GM23338 (cell line): ENCODE results near the gene CGREF1. TPM values are rescaled to one million over a fixed set of nuclear protein-coding genes. Genes with fewer than 3 reads are reported as not detected.

ENCODE experiments used
- ATAC-seq: fragments of 200-7000 bp; cut with Tn5 transposase; 3 replicates; pipeline ENCODE4 v1.9.1; 2020
- DNase-seq: peaks from one replicate; pipeline ENCODE4 v3.0.0-alpha.2; 2015; ENCODE audit warnings: low spot score
- H2AFZ ChIP-seq: fragments of 200-600 bp; sonication (generic); 2 replicates; pipeline ENCODE4 v1.8.0; 2016; ENCODE audit warnings: antibody characterized with exemption, mild to moderate bottlenecking, moderate library complexity
- H3F3A ChIP-seq: fragments of 200-600 bp; sonication (generic); replicated peaks from 2 replicates; pipeline ENCODE4 v1.8.0; 2017; ENCODE audit warnings: antibody characterized with exemption, mixed run types, low read depth
- H3K27ac ChIP-seq: fragments of 200-600 bp; sonication (generic); 2 replicates; pipeline ENCODE4 v1.6.1; 2016; ENCODE audit warnings: low read depth
- H3K27me3 ChIP-seq: fragments of 200-600 bp; sonication (generic); 2 replicates; pipeline ENCODE4 v1.8.0; 2016; ENCODE audit warnings: mild to moderate bottlenecking, mixed run types, moderate library complexity; ENCODE audit not compliant: insufficient read depth
- H3K36me3 ChIP-seq: fragments of 200-600 bp; sonication (generic); 2 replicates; pipeline ENCODE4 v1.8.0; 2016; ENCODE audit warnings: mild to moderate bottlenecking; ENCODE audit not compliant: insufficient read depth
- H3K4me1 ChIP-seq: fragments of 200-600 bp; sonication (generic); 2 replicates; pipeline ENCODE4 v1.8.0; 2016; ENCODE audit warnings: mild to moderate bottlenecking, moderate library complexity; ENCODE audit not compliant: insufficient read depth
- H3K4me2 ChIP-seq: fragments of 200-600 bp; sonication (generic); 2 replicates; pipeline ENCODE4 v1.7.1; 2017; ENCODE audit warnings: mixed run types
- H3K4me3 ChIP-seq: fragments of 200-600 bp; sonication (generic); 2 replicates; pipeline ENCODE4 v1.6.1; 2016; ENCODE audit warnings: mixed run types
- H3K79me2 ChIP-seq: fragments of 200-600 bp; sonication (generic); replicated peaks from 2 replicates; pipeline ENCODE4 v1.8.0; 2017; ENCODE audit warnings: mild to moderate bottlenecking; ENCODE audit not compliant: insufficient read depth
- H3K9me2 ChIP-seq: fragments of 200-600 bp; sonication (generic); 2 replicates; pipeline ENCODE4 v1.8.0; 2017; ENCODE audit not compliant: insufficient read depth
- H4K20me1 ChIP-seq: fragments of 200-600 bp; sonication (generic); replicated peaks from 2 replicates; pipeline ENCODE4 v1.8.0; 2017; ENCODE audit warnings: mild to moderate bottlenecking; ENCODE audit not compliant: insufficient read depth
- H3K27ac Mint-ChIP-seq: 2 replicates; pipeline ENCODE4 v1.8.0; 2020; ENCODE audit warnings: inconsistent platforms, mild to moderate bottlenecking, moderate library complexity, mixed read lengths
- H3K27me3 Mint-ChIP-seq: 3 replicates; pipeline ENCODE4 v1.8.0; 2022; ENCODE audit warnings: low read depth, mild to moderate bottlenecking, moderate library complexity, mixed read lengths, inconsistent platforms; ENCODE audit not compliant: insufficient read depth, poor library complexity
- H3K36me3 Mint-ChIP-seq: 3 replicates; pipeline ENCODE4 v1.8.0; 2021; ENCODE audit warnings: low read depth, mild to moderate bottlenecking, inconsistent platforms, moderate library complexity, mixed read lengths
- H3K4me1 Mint-ChIP-seq: 3 replicates; pipeline ENCODE4 v1.8.0; 2020; ENCODE audit warnings: mild to moderate bottlenecking, inconsistent platforms, mixed read lengths
- H3K4me3 Mint-ChIP-seq: 3 replicates; pipeline ENCODE4 v1.8.0; 2021; ENCODE audit warnings: moderate library complexity, mild to moderate bottlenecking, inconsistent platforms, mixed read lengths
- H3K9me3 Mint-ChIP-seq: 3 replicates; pipeline ENCODE4 v1.8.0; 2020; ENCODE audit warnings: moderate library complexity, mild to moderate bottlenecking, inconsistent platforms, mixed read lengths
- CREB1 ChIP-seq: fragments of 250-450 bp; sonication (Bioruptor Pico); IDR thresholded peaks from 2 replicates; pipeline ENCODE4 v1.5.0; 2020; ENCODE audit warnings: low read depth, mild to moderate bottlenecking, moderate library complexity
- ETS1 ChIP-seq: IDR thresholded peaks from 2 replicates; pipeline ENCODE4 v1.6.1; 2016; ENCODE audit warnings: antibody characterized with exemption
- EZH2 ChIP-seq: fragments of 200-600 bp; sonication (generic); IDR thresholded peaks from one replicate; pipeline ENCODE4 v1.8.0; 2017; ENCODE audit warnings: antibody characterized with exemption, mild to moderate bottlenecking, low read depth; ENCODE audit not compliant: unreplicated experiment
- JUNB ChIP-seq: IDR thresholded peaks from one replicate; pipeline ENCODE4 v1.6.1; 2016; ENCODE audit warnings: antibody characterized with exemption; ENCODE audit not compliant: unreplicated experiment
- NANOG ChIP-seq: IDR thresholded peaks from 2 replicates; pipeline ENCODE4 v1.6.1; 2016; ENCODE audit warnings: antibody characterized with exemption, borderline replicate concordance
- POLR2AphosphoS5 ChIP-seq: IDR thresholded peaks from 2 replicates; pipeline ENCODE4 v1.6.1; 2016; ENCODE audit warnings: antibody characterized with exemption, low read depth
- REST ChIP-seq: IDR thresholded peaks from one replicate; pipeline ENCODE4 v1.6.1; 2018; ENCODE audit warnings: antibody characterized with exemption; ENCODE audit not compliant: unreplicated experiment
- STAT1 ChIP-seq: IDR thresholded peaks from one replicate; pipeline ENCODE4 v1.6.1; 2016; ENCODE audit warnings: antibody characterized with exemption; ENCODE audit not compliant: unreplicated experiment
- ZNF331 ChIP-seq: fragments of 250-450 bp; sonication (Bioruptor Pico); IDR thresholded peaks from 2 replicates; pipeline ENCODE4 v1.5.0; 2020; ENCODE audit warnings: low read depth, mild to moderate bottlenecking, moderate library complexity
- polyA plus RNA-seq: library from polyadenylated mRNA; unstranded; fragments of >200 nt; fragmentation: Nextera tagmentation; extraction: Ambion mirVana; gene quantifications from 2 replicates; pipeline ENCODE4 v1.2.1, GENCODE V29; 2016
- total RNA-seq: library from RNA; depleted of rRNA; stranded (reverse); fragments of >200 nt; shearing (Covaris generic); gene quantifications from 2 replicates; pipeline ENCODE4 v1.2.3, GENCODE V29; 2014
- TF ChIP-seq, protein P1 (sequence below), 2 experiments: fragments of 200-600 bp in 1 of 2; sonication (generic) in 1 of 2; conservative IDR thresholded peaks; 2 replicates each; pipeline versions ENCODE4 v1.5.1 to v1.6.1; 2016 to 2017; ENCODE audit warnings: antibody characterized with exemption in 2 of 2, low read depth in 2 of 2, mild to moderate bottlenecking in 2 of 2, moderate library complexity in 1 of 2
- TF ChIP-seq, protein P2 (sequence below): fragments of 250-450 bp; sonication (Bioruptor Pico); IDR thresholded peaks from 2 replicates; pipeline ENCODE4 v1.5.0; 2020; ENCODE audit warnings: mild to moderate bottlenecking, moderate library complexity

Gene CGREF1
- total and polyA plus RNA-seq, 2 experiments from 2014 or later: 4.1 to 4.5 TPM

GRCh38 chr2:27128668-27129571 lies 10.0 kb upstream of the CGREF1 start:
- Histone ChIP-seq H3K79me2 (peaks cover 11% of the 10 kb centered on the region), H3K4me2 (no peak overlapping the region), H3K4me3 (no peak overlapping the region), H3K27me3 (peaks cover 6% of the 10 kb centered on the region; the same call in 1 of the 2 replicates), H3K9me2 (no peaks in the 10 kb centered on the region), H4K20me1 (peaks cover 10% of the 10 kb centered on the region), H3K27ac (no peak overlapping the region), H2AFZ (no peak overlapping the region), H3F3A (no peaks in the 10 kb centered on the region; the same call in 1 of the 2 replicates), H3K36me3 (no peaks in the 10 kb centered on the region), H3K4me1 (peaks cover 11% of the 10 kb centered on the region; the same call in 1 of the 2 replicates)
- Mint-ChIP-seq H3K27me3 (peaks cover 7% of the 10 kb centered on the region), H3K4me3 (no peak overlapping the region), H3K9me3 (no peaks in the 10 kb centered on the region), H3K4me1 (peaks cover 18% of the 10 kb centered on the region), H3K36me3 (peaks cover 26% of the 10 kb centered on the region; the same call in 2 of the 3 replicates), H3K27ac (no peak overlapping the region)
- DNase-seq (no peak), ATAC-seq (no peak)
- TF ChIP-seq CREB1 (CRISPR knock-in tag) (no peak), ETS1 (no peak), ZNF331 (CRISPR knock-in tag) (no peak), NANOG (no peak), POLR2AphosphoS5 (no peak; the same call in 1 of the 2 replicates), JUNB (no peak), STAT1 (no peak), EZH2 (no peak), REST (no peak)
- TF ChIP-seq, protein P1, sequence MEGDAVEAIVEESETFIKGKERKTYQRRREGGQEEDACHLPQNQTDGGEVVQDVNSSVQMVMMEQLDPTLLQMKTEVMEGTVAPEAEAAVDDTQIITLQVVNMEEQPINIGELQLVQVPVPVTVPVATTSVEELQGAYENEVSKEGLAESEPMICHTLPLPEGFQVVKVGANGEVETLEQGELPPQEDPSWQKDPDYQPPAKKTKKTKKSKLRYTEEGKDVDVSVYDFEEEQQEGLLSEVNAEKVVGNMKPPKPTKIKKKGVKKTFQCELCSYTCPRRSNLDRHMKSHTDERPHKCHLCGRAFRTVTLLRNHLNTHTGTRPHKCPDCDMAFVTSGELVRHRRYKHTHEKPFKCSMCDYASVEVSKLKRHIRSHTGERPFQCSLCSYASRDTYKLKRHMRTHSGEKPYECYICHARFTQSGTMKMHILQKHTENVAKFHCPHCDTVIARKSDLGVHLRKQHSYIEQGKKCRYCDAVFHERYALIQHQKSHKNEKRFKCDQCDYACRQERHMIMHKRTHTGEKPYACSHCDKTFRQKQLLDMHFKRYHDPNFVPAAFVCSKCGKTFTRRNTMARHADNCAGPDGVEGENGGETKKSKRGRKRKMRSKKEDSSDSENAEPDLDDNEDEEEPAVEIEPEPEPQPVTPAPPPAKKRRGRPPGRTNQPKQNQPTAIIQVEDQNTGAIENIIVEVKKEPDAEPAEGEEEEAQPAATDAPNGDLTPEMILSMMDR (conservative IDR thresholded peaks at IDR 0.05; ENCODE audit: low read depth in 2 of 2): no peak
- TF ChIP-seq, protein P2, sequence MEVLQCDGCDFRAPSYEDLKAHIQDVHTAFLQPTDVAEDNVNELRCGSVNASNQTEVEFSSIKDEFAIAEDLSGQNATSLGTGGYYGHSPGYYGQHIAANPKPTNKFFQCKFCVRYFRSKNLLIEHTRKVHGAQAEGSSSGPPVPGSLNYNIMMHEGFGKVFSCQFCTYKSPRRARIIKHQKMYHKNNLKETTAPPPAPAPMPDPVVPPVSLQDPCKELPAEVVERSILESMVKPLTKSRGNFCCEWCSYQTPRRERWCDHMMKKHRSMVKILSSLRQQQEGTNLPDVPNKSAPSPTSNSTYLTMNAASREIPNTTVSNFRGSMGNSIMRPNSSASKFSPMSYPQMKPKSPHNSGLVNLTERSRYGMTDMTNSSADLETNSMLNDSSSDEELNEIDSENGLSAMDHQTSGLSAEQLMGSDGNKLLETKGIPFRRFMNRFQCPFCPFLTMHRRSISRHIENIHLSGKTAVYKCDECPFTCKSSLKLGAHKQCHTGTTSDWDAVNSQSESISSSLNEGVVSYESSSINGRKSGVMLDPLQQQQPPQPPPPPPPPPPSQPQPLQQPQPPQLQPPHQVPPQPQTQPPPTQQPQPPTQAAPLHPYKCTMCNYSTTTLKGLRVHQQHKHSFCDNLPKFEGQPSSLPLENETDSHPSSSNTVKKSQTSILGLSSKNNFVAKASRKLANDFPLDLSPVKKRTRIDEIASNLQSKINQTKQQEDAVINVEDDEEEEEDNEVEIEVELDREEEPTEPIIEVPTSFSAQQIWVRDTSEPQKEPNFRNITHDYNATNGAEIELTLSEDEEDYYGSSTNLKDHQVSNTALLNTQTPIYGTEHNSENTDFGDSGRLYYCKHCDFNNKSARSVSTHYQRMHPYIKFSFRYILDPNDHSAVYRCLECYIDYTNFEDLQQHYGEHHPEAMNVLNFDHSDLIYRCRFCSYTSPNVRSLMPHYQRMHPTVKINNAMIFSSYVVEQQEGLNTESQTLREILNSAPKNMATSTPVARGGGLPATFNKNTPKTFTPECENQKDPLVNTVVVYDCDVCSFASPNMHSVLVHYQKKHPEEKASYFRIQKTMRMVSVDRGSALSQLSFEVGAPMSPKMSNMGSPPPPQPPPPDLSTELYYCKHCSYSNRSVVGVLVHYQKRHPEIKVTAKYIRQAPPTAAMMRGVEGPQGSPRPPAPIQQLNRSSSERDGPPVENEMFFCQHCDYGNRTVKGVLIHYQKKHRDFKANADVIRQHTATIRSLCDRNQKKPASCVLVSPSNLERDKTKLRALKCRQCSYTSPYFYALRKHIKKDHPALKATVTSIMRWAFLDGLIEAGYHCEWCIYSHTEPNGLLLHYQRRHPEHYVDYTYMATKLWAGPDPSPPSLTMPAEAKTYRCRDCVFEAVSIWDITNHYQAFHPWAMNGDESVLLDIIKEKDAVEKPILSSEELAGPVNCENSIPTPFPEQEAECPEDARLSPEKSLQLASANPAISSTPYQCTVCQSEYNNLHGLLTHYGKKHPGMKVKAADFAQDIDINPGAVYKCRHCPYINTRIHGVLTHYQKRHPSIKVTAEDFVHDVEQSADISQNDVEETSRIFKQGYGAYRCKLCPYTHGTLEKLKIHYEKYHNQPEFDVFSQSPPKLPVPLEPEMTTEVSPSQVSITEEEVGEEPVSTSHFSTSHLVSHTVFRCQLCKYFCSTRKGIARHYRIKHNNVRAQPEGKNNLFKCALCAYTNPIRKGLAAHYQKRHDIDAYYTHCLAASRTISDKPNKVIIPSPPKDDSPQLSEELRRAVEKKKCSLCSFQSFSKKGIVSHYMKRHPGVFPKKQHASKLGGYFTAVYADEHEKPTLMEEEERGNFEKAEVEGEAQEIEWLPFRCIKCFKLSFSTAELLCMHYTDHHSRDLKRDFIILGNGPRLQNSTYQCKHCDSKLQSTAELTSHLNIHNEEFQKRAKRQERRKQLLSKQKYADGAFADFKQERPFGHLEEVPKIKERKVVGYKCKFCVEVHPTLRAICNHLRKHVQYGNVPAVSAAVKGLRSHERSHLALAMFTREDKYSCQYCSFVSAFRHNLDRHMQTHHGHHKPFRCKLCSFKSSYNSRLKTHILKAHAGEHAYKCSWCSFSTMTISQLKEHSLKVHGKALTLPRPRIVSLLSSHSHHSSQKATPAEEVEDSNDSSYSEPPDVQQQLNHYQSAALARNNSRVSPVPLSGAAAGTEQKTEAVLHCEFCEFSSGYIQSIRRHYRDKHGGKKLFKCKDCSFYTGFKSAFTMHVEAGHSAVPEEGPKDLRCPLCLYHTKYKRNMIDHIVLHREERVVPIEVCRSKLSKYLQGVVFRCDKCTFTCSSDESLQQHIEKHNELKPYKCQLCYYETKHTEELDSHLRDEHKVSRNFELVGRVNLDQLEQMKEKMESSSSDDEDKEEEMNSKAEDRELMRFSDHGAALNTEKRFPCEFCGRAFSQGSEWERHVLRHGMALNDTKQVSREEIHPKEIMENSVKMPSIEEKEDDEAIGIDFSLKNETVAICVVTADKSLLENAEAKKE (CRISPR knock-in tag): no peak
